NT2/D1 (cell line): Measurements from ENCODE around the gene HEXB.

Source experiments
- SUZ12 ChIP-seq: IDR thresholded peaks from 2 replicates; pipeline ENCODE4 v1.6.1; 2011; ENCODE audit not compliant: insufficient read length, insufficient read depth; ENCODE audit errors: extremely low read depth
- YY1 ChIP-seq: IDR thresholded peaks from 2 replicates; pipeline ENCODE4 v1.6.1; 2011; ENCODE audit not compliant: insufficient read length, insufficient read depth
- ZNF274 ChIP-seq: IDR thresholded peaks from 2 replicates; pipeline ENCODE4 v1.6.1; 2011; ENCODE audit warnings: mild to moderate bottlenecking, low read depth, low read length

- TF ChIP-seq YY1 (no peak), ZNF274 (no peak), SUZ12 (no peak)
These were observed 82.0 kb downstream of the HEXB start, which contains the start of the genes GFM2 and NSA2 for GRCh38 chr5:74766849-74767578.
